GM19328 (cell line): Measurements from ENCODE around the gene EPDR1.

Source experiments
- ATAC-seq: cut with Tn5 transposase; IDR thresholded peaks from one replicate; pipeline ENCODE4 v1.9.1; 2021; ENCODE audit warnings: mild to moderate bottlenecking, moderate library complexity; ENCODE audit not compliant: unreplicated experiment

Gene EPDR1

GRCh38 chr7:37920305-37920848 lies at the start of gene EPDR1:
TSS of gene EPDR1 (plus strand) at chr7:37920640. CDS start at chr7:37920940, 300 bp downstream.
- ATAC-seq: no peak

GRCh38 chr7:37882086-37882485 lies 38.4 kb upstream of the EPDR1 start:
- no peak for ATAC-seq

DNA sequence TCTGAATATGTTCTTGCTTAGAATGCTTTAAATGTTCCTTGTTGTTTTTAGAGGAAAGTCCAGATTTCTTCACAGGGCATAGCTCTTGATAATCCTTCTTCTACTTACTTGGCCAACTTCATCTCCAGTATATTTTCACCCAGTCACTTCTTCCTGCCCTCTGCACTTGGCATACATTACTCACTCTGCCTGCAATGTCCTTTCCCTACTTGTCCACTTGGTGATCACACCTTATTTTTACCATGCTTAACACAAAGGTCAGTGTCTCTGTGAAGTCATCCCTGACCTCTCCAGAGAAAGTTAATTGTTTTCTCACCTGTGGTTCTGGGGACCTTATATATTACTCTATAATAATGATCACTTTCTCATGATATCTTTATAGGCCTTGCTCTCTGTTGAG lies 27.1 kb upstream of the EPDR1 start:
- ATAC-seq: no peak

GRCh38 chr7:37894671-37895070 lies 25.8 kb upstream of the EPDR1 start:
- ATAC-seq: no peak

DNA sequence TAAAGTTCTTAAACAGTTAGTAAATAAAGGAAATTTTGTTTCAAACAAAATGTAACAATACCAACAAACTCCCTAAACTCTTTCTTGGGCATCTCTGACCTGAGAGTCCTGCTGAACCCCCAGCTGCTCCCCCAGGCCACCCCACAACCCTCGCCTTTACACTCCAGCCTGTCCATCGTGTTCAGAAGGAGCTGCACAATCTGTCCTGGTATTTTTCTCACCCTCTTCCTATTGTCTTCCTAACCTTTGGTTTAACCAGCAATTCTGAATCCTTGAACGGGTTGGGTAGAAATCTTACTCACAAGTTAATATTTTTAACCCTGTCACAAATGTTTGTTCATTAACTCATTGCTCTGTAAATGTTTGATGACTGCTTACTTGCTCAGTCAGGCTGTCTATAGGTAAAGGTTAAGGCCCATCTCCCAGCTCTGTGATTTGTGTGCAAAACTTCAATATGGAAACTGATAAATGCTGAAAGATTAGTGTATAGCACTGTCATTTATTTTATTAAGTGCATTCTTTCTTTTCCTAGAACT lies 20.7 kb upstream of the EPDR1 start:
- no peak for ATAC-seq

GRCh38 chr7:37901236-37901827 lies 19.1 kb upstream of the EPDR1 start:
- ATAC-seq: no peak

DNA sequence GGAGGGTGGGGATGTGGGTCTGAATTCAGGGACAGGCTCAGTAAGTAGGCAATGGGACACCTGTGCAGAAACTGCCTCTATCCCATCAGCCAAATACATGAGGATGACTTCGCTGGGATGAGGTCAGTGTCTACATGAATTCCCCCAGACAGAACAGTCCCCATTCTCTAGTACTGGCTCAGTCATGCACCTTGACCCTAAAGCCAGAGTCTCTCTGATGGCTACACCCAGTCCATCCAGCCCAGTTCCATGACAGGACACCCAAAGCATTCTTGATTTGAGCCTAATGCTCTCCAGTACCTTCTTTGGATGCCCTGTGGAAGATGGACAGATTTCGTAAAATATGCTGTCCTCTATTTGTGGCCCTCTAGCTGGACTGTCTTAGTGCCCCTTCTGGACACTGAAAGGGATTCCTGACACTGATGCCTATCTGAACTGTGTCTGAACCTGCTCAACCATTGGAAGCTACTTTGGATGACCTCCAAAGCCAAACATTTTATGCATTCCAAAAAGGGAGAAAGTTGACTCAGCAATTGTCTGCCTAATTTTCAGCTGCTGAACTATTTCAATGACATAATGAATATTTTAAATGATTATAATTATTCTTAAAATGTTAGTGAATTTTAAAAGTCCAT lies 18.4 kb upstream of the EPDR1 start:
- no peak for ATAC-seq

- no peak for ATAC-seq
Measured at GRCh38 chr7:37908221-37908788, 12.1 kb upstream of the EPDR1 start.

DNA sequence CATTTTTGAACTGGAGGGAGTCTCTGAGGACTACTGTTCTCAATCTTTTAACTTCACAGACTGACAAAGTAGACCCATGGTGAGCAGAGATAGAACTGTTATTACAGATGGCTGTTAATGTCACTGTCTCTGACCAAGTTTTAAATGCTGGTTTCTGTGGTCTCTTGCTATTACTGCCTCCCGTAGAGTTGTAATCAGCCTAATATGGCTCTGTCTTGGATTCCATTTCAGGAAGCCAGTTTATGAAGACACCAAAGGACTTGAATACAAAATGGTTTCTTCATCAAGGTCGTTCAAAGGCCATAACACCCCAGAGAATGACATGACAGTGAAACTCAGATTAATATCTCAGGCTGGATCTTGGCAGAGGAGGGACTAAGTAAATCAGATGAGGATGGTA lies 7.7 kb upstream of the EPDR1 start:
- ATAC-seq: no peak

GRCh38 chr7:37915438-37915837 lies 5.0 kb upstream of the EPDR1 start:
- no peak for ATAC-seq

DNA sequence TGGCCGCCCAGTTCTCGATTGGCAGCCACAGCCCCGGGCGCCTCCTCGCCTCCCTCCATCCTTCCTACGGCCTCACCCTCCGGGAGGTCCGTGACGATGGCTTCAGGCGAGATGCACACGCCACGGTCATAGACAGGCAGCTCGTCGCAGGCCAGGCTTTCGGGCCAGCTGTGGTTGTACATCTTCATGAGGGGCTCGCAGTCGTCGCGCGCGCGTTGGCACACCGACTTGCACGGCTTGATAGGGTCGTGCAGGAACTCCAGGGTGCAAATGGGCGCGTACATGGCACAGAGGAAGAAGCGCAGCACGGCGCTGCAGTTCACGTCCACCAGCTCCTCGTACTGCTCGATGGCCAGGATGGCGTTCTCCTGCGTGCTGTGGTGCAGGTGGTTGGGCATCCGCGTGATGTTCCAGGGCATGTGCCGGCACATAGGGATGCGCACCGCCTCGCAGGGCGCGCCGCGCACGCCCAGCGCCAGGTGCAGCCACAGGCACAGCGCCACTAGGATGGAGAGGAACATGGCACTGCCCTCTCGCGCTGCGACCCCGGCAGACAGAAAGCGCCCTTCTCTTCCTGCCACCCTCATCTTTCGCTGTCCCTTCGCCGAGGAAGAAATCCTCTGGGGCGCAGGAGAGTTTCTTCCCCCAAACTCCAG lies 4.3 kb upstream of the EPDR1 start:
- no peak for ATAC-seq

DNA sequence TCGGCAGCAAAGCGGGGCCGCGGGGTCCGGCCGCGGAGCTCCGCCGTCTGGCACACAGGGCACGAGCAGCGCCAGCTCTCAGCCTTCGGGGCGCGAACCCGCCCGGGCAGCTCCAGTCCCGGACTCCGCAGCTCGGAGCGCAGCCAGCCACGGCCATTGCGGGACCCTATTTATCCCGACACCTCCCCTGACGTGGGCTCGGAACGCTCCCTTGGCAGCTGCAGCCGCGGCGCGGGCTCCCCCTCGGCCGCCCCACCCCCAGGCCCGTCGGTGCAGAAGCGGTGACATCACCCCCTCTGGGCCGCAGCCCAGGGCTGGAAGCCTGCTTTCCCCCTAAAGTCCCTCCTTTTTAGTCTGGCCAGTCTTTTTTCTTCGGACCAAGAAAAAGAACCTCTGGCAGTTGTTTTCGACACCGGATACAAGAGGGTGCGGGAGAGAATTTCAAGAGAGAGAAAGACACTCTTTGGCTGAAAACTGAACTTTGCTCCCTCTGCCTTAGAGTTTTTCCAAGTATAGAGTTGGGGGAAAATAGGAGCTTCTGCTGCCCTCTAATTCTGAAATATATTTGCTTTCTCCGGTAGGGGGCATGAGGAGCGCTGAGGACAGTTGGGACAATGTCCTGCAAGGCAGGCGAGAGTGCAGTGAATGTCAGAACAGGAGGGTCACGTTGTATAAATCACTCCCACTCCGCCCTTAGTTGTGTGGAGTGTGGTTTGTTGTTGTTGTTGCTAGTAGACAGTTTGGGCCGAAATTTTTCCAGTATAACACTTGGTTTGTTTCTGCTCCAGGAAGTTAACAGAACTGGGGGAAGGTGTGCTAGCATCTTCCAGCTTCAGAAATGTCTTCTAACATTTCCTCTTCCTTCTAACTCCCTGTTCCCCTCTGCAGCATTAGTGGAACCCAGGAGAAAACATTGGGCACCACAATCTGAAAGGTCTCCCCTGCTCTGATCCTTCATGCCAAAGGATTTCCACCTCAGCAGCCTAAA lies 3.5 kb upstream of the EPDR1 start, which contains the start of gene SFRP4:
Gene SFRP4, minus strand, starts transcription at position 145 of the 988 bp plus-strand sequence. CDS start 280 bp downstream, outside the sequence.
- no peak for ATAC-seq

- ATAC-seq: no peak
Measured at GRCh38 chr7:37918526-37918925, 1.9 kb upstream of the EPDR1 start.

DNA sequence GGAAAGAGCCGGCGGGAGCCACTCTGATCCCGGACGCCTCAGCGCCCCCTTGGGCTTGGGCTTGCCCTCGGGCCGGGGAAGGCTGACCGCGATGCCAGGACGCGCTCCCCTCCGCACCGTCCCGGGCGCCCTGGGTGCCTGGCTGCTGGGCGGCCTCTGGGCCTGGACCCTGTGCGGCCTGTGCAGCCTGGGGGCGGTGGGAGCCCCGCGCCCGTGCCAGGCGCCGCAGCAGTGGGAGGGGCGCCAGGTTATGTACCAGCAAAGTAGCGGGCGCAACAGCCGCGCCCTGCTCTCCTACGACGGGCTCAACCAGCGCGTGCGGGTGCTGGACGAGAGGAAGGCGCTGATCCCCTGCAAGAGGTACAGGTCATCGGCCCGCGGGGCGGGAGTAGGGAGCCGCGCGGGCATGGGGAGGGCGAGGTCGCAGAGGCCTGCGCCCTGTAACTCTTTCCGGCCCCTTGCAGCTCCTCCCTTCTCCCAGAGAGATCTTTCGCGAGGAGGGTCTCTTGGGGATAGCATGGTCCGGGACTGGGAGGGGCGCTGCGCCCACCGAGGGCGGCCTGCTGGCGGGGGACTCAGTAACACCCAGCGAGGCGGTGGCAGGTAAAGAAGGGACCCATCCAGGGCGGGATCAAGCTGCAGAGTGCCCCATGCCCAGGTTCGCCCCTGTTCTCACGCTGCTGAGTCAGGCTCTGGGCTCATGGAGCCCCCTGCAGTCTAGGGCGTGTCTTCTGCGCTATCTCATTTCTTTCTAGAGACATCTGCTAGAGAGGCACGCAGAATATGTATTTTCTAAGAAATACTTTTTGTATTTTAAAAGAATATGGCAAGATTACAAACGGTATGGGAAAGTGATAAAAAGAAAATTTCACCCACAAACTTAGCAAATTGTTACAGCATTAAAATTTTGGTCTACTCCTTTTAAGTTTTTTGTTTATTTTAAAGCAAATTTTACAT lies 687 bp downstream of the EPDR1 start:
- no peak for ATAC-seq

GRCh38 chr7:37921876-37922275 lies 1.4 kb downstream of the EPDR1 start:
- ATAC-seq: no peak

- ATAC-seq: no peak
Measured at GRCh38 chr7:37923996-37924395, 3.6 kb downstream of the EPDR1 start.

- no peak for ATAC-seq
Measured at GRCh38 chr7:37924491-37925041, 4.1 kb downstream of the EPDR1 start.

- no peak for ATAC-seq
Measured at GRCh38 chr7:37925620-37926019, 5.2 kb downstream of the EPDR1 start.
